Upper lobe of left lung (tissue), 6 donors: ENCODE measurements around the gene UBXN2A. TPM values are rescaled to one million over a fixed set of nuclear protein-coding genes. Genes with fewer than 3 reads are reported as not detected.
A peak's percentile ranks its signal among the peaks of the same experiment; 100 is the strongest.

Experiments used
- ATAC-seq, 2 donors: fragments of 200-7000 bp; cut with Tn5 transposase; one replicate each; pipeline ENCODE4 v1.9.1; 2022; ENCODE audit warnings: mild to moderate bottlenecking in 2 of 2, moderate library complexity in 2 of 2; ENCODE audit not compliant: low FRiP score in 2 of 2
- DNase-seq, 2 donors: peaks; one replicate each; pipeline ENCODE4 v3.0.0-alpha.2; 2019 to 2020
- H3K27ac ChIP-seq, 4 donors: fragments of 200-600 bp; sonication (generic); one replicate each; pipeline ENCODE4 v1.5.1; 2016 to 2019
- H3K27me3 ChIP-seq, 4 donors: fragments of 200-600 bp; sonication (generic); one replicate each; pipeline ENCODE4 v1.5.1; 2017 to 2019
- H3K36me3 ChIP-seq, 4 donors: fragments of 200-600 bp; sonication (generic); one replicate each; pipeline ENCODE4 v1.5.1; 2016 to 2019
- H3K4me1 ChIP-seq, 4 donors: fragments of 200-600 bp; sonication (generic); one replicate each; pipeline ENCODE4 v1.5.1; 2018 to 2019
- H3K4me3 ChIP-seq, 4 donors: fragments of 200-600 bp; sonication (generic); one replicate each; pipeline ENCODE4 v1.5.1; 2017 to 2019; ENCODE audit warnings: mild to moderate bottlenecking in 2 of 4, moderate library complexity in 1 of 4
- H3K9me3 ChIP-seq, 4 donors: fragments of 200-600 bp; sonication (generic); one replicate each; pipeline ENCODE4 v1.5.1; 2018 to 2019
- CTCF ChIP-seq, 6 experiments: fragments of 450-650 bp in 4 of 6; fragments of 200-600 bp in 2 of 6; sonication (generic) in 2 of 6; IDR thresholded peaks; one replicate each; pipeline ENCODE4 v1.5.1; 2016 to 2019; ENCODE audit warnings: antibody characterized with exemption in 6 of 6
- EP300 ChIP-seq, 4 donors: sonication (generic); formaldehyde crosslinking; IDR thresholded peaks; one replicate each; pipeline ENCODE4 v1.5.1; 2017; ENCODE audit warnings: antibody characterized with exemption in 4 of 4, control low read depth in 2 of 4
- POLR2A ChIP-seq, 4 donors: fragments of 450-650 bp; IDR thresholded peaks; one replicate each; pipeline ENCODE4 v1.5.1; 2016 to 2017; ENCODE audit warnings: antibody characterized with exemption in 4 of 4, mild to moderate bottlenecking in 2 of 4
- POLR2AphosphoS5 ChIP-seq, 2 donors: sonication (generic); formaldehyde crosslinking; IDR thresholded peaks; one replicate each; pipeline ENCODE4 v1.5.1; 2017; ENCODE audit warnings: antibody characterized with exemption in 2 of 2
- WGBS, 2 donors: methylation state at CpG; one replicate each; pipeline ENCODE4 v1.1.5; 2017 to 2018; 5-methylcytosine and 5-hydroxymethylcytosine counted together
- total RNA-seq, 6 donors: library from RNA; depleted of rRNA in 4 of 6; stranded (reverse); fragments of >200 nt in 4 of 6; gene quantifications; one replicate each; pipeline versions ENCODE4 v1.1.0 to v1.2.1, GENCODE V29; 2016 to 2021
- donor health status: DM: no; HTN: no; CAD: no; lungs with moderate emphysema.
- donor health status: DM: no; HTN: yes; CAD: no; lungs with severe emphysema.

The UBXN2A gene
- total RNA-seq, 6 donors from 2014 or later = 6.3 to 16.8 (median 10.5) TPM

GRCh38 chr2:23940718-23941620, 706 bp downstream of the UBXN2A start:
- TF ChIP-seq POLR2AphosphoS5 (IDR thresholded peaks at IDR 0.05) (no peak), EP300 (IDR thresholded peaks at IDR 0.05) (no peak), CTCF (IDR thresholded peaks at IDR 0.05) (no peak), POLR2A (IDR thresholded peaks at IDR 0.05) (no peak)
- H3K27ac ChIP-seq = peak overlapping the region; percentile 88 to 96 (median 90)
- peak overlapping the region; percentile 71 to 96 (median 88) for H3K4me3 ChIP-seq
- DNase-seq = peak in 1 of 2 donors; percentile 44
- H3K4me1 ChIP-seq = peaks cover 0 to 22% (median 6%) of the 10 kb centered on the region in 4 donors
- ATAC-seq = peak in 1 of 2 donors; percentile 65
- no peaks in the 10 kb centered on the region for H3K27me3 ChIP-seq
- no peaks in the 10 kb centered on the region for H3K9me3 ChIP-seq
- H3K36me3 ChIP-seq = no peaks in the 10 kb centered on the region
- 1% methylated on average over 22 to 27 of the region's 46 CpGs for WGBS, 2 donors

GRCh38 chr2:23941644-23942043, 1.4 kb downstream of the UBXN2A start:
- peaks cover 0 to 22% (median 6%) of the 10 kb centered on the region in 4 donors for H3K4me1 ChIP-seq
- TF ChIP-seq CTCF (IDR thresholded peaks at IDR 0.05) (no peak), EP300 (IDR thresholded peaks at IDR 0.05) (no peak), POLR2AphosphoS5 (IDR thresholded peaks at IDR 0.05) (no peak), POLR2A (IDR thresholded peaks at IDR 0.05) (no peak)
- H3K27ac ChIP-seq = peak overlapping the region in 1 of 4 donors; percentile 96
- H3K9me3 ChIP-seq = no peaks in the 10 kb centered on the region
- no peaks in the 10 kb centered on the region for H3K27me3 ChIP-seq
- DNase-seq = no peak
- no peaks in the 10 kb centered on the region for H3K36me3 ChIP-seq
- 84 to 87% methylated on average over 8 of the region's 8 CpGs for WGBS, 2 donors
- peak overlapping the region in 1 of 4 donors; percentile 94 for H3K4me3 ChIP-seq
- ATAC-seq = no peak

GRCh38 chr2:23943666-23944065, 3.4 kb downstream of the UBXN2A start:
- Histone ChIP-seq H3K27ac (no peak overlapping the region), H3K9me3 (no peaks in the 10 kb centered on the region), H3K4me3 (no peak overlapping the region), H3K36me3 (no peaks in the 10 kb centered on the region), H3K4me1 (peaks cover 0 to 22% (median 6%) of the 10 kb centered on the region in 4 donors), H3K27me3 (no peaks in the 10 kb centered on the region)
- ATAC-seq = no peak
- 95 to 97% methylated on average over 11 of the region's 11 CpGs for WGBS, 2 donors
- no peak for DNase-seq
- no peak for TF ChIP-seq CTCF (IDR thresholded peaks at IDR 0.05)
- TF ChIP-seq EP300 (IDR thresholded peaks at IDR 0.05) = no peak
- TF ChIP-seq POLR2AphosphoS5 (IDR thresholded peaks at IDR 0.05) = no peak
- no peak for TF ChIP-seq POLR2A (IDR thresholded peaks at IDR 0.05)

- H3K27me3 ChIP-seq = no peaks in the 10 kb centered on the region
- no peak overlapping the region for H3K4me3 ChIP-seq
- DNase-seq = no peak
- H3K4me1 ChIP-seq = peaks cover 0 to 14% (median 6%) of the 10 kb centered on the region in 4 donors
- H3K27ac ChIP-seq = no peak overlapping the region
- no peaks in the 10 kb centered on the region for H3K9me3 ChIP-seq
- H3K36me3 ChIP-seq = no peaks in the 10 kb centered on the region
- no peak for ATAC-seq
- TF ChIP-seq CTCF (IDR thresholded peaks at IDR 0.05) = no peak
- no peak for TF ChIP-seq POLR2A (IDR thresholded peaks at IDR 0.05)
- no peak for TF ChIP-seq EP300 (IDR thresholded peaks at IDR 0.05)
- TF ChIP-seq POLR2AphosphoS5 (IDR thresholded peaks at IDR 0.05) = no peak
- 95 to 100% methylated on average over 1 of the region's 1 CpG for WGBS, 2 donors
Measured at GRCh38 chr2:23944527-23944926, 4.3 kb downstream of the UBXN2A start.
